ENCODE data around the gene KIF26B.
"Not testable (repeated sequence)": the region's sequence is repeated elsewhere in the genome, so short reads cannot be mapped to it uniquely, and the experiment has no call there.

KIF26B gene

DNA sequence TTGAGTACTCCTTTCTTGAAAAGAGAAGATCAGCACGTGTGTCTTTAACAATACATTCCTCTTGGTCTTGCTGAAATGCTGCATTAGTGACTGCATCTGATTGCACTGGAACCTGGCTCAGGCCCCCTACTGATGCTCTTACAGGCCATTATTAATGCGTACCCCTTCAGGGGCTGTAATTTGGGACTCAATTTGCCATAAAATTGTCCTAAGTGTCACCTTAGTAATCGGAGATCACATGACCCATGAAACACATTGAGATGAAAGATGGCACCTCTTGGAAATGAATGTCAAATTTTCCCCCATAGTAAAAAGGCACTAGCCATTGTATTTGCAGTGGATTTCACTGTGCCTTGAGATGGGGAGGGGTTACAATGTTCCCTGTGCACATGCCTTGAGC is 563.3 kb downstream of the KIF26B start:
- no peak for DNase-seq

DNA sequence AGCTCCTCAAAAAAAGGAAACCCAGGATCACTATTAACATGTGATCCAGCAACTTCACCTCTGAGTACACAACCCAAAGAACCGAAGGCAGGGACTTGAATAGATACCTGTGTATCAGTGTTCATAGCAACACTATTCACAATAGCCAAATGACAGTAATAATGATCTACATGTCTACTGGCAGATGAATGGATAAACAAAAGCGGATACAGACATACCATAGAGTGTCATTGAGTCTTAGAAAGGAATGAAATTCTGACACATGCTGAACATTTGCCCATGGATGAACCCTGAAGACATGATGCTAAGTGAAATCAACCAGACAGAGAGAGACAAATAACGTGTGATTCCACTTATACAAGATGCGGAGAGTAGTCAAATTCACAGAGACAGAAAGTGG is 564.2 kb downstream of the KIF26B start:
- no peak for DNase-seq

DNA sequence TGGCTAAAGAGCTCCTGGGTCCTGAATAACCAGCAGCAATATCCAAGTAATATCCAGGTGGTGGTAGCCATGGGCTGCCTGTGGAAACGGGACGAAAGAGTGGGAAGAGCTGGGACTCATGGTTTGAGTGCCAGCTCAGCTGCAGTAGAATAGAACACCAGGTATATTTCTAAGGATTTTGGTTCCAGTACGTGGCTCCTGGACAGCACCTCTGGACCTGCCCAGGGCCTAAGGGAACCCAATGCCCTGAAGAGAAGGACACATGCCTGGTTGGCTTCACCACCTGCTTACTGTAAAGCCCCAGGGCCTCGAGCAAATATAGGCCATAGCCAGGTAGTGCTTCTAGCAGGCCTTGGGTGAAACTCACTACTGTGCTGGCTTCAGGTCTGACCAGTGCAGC is 566.7 kb downstream of the KIF26B start:
- DNase-seq = no peak

DNA sequence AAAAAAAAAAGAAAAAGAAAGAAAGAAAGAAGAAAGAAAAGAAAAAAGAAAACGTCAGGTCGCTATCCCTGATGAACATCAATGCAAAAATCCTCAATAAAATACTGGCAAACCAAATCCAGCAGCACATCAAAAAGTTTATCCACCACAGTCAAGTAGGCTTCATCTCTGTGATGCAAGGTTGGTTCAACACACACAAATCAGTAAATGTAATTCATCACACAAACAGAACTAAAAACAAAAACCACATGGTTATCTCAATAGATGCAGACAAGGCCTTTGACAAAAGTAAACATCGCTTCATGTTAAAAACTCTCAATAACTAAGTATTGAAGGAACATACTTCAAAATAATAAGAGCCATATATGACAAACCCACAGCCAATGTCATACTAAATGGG is 573.2 kb downstream of the KIF26B start:
- DNase-seq = not testable (repeated sequence)

DNA sequence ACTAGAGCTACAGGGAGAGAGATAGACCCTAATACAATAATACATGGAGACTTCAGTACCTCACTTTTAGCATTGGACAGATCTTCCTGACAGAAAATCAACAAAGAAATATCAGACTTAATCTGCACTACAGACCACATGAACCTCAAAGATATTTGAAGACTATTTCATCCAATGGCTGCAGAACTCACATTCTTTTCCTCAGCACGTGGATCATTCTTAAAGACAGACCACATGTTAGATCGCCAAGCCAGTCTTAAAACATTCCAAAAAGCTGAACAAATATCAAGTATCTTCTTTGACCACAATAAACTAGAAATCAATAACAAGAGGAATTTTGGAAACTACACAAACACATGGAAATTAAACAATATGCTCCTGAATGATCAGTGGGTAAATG is 576.0 kb downstream of the KIF26B start:
- DNase-seq = no peak

DNA sequence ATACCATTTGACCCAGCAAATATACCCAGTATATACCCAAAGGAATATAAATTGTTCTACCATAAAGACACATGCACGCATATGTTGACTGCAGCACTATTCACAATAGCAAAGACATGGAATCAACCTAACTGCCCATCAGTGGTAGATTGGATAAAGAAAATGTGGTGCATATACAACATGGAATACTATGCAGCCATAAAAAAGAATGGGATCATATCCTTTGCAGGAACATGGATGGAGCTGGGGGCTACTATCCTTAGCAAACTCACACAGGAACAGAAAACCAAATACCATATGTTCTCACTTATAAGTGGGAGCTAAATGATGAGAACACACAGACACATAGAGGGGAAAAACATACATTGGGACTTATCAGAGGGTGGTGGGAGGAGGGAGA is 585.6 kb downstream of the KIF26B start:
- not testable (repeated sequence) for DNase-seq

DNA sequence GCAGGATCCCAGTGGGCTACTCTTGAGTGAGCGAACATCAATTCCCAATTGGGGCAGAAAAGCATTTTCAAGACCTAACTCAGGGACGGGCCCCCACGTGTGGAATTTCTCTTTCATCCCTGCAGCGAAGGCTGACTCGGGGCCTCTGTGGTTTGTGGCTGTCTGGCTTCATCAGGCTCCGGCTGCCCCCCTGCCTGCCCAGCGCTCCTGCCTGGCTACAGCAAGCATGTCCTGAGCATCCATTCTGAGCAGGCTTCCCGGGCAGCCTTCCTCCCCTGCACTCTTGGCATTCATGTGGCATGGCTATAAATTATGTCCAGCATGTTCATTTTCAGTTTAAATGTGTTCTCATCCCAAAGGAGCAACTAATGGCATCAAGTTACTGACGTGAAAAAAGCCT is 588.1 kb downstream of the KIF26B start:
- no peak for DNase-seq

DNA sequence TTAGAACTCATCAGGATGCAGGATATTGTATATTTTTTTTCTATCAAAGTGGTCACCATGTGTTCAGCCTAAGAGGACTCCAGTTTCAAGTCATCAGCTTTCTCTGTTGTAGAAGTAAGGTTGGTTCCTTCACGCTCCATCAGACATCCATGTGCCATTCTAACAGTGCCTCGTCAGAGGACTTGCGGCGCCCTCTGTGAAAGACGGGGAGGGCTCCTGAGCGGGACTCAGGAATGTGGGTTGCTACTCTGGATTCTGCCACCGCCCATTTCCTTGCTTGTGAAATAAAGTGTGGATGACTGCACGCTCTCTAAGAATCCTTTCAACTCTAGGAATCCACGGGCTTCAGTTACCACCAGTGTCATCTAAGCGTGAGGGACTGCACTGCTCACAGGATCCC is 593.5 kb downstream of the KIF26B start:
- DNase-seq = no peak

DNA sequence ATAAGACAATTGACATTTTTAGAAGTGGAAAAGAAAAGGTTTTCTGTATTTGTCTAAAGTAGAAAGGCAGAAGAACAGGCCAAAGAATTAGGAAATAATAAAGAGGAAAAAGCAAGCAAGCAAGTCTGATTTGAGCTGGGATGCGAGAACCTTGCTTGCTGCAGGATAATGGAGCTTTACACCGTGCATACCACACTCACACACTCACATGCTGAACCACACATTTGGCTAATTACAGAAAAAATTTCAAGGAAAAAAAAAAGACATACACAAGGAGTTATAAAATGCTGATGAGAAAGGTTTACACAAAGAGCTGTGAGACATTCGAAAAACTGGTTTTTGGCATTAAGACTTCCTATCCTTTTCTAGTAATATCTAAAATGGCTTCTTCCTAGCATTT is 593.9 kb downstream of the KIF26B start:
- DNase-seq = no peak

DNA sequence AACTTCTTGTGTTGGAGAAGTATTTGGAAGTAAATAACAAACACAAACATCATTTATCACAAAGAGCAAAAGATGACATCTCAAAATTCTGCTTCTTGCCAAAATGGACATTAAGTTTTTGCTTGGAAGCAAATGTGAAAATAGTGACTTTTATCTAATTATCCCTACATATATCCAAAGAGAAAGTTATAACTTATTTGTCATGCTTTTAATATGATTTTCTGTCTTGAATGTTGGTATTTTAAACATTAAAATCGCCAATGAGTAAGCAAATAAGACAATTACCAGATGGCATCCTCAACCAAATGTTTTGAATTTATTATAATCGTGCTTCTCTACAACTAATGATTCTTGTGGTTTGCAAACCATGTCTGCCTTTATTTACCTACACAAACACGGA is 594.3 kb downstream of the KIF26B start:
- DNase-seq = no peak

DNA sequence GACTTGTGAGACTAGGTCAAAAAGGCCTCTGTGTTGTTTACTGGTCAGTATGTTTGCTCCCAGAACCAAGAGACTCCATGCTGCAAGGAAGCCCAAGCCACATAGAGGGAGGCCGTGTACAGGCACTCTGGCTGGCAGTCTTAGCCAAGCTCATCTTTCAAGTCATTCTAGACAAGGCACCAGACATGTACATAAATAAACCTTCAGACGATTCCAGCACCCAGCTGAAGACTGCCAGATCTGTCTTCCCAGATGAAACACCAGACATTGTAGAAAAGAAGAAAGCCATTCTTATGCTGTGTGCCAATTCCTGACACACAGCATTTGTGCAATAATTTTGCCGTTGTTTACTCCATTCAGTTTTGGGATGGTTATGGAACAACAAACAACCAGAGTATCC is 595.5 kb downstream of the KIF26B start:
- no peak for DNase-seq

DNA sequence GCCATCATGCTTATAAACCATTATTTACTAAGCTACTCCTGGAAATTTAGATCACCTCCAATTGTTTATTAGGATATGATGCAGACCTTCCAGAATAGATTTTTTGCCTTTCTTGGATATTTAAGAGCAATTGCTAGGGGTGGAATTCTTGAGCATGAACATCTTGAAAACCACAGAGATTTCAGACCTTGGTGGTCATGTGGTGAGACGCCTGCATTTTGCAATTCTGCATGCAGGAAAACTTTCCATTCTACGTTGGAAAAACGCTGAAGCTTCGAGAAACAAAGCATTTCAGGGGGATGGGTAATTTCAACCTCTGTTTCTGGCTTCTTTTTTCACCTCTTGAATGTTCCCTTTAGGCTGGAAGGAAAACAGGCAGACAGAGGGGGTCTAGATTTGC is 596.3 kb downstream of the KIF26B start:
- no peak for DNase-seq

DNA sequence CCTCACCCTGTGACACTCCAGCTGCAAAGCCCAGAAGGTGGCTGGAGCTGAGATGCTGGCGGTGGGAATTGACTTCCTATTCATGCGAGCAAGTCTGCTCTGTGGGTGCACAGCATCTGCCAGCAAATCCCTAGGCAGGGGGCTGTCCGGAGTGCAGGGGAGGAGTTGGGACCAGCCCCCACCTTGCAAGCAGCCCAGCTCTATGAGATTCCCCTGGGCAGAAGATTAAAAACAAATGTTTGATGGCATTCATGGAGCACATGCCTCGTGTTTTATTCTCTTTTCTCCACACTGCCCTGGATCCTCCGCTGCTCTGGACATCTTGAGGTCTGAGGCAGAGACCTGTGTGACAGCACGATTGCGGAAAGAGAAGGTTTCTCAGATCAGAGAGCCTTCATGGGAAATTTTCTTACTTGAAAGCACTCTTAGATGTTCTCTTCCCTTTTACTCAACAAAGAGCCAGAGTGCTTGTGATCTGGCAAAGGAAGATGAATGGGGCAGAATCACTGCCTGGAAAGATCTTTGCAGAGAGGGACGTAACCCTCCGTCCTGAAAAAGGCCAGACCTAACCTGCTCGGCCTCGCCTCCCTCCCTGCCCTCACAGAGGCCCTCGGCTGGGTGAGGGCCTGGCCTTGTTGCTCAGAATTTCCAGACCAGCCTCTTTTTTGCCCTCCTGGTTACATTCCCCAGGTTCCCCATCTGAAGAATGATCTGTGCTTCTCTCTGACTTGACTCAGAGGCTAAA is 597.1 kb downstream of the KIF26B start:
- DNase-seq = no peak

DNA sequence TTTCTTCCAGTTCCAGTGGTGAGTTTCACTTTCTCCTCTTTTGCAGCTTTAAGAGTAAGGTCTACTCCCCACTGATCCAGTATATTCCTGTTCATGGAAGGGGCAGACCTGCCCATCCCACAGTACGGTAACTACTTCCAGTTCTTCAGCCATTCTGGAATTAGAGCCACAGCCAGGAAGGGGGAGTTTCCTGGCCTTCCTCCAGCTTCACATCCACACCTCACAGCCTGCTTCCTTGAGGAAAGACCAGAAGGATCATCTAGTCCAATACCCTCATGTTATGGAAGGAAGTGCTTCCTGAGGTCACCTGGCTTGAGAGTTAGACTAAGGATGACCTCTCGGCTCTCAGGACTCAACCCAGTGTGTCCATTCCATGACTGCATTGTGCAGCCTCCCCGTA is 597.8 kb downstream of the KIF26B start:
- DNase-seq = no peak

DNA sequence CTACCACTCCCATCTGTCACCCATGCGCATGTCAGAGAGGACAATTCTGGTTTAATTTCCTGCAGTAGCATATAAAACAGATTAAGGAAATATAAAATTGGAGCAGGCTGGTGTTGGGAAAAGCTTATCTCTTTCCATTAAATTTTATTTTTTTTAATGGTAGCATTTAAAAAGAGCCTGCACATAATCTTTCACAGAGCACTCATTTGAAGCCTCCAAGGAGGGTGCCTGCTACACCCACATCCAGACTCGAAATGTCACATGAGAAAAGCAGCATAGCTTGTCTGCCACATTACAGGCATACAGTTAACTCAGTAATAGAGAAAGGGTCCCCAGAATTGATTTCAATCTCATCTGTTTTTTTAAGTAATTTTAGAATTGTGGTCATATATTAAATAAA is 599.0 kb downstream of the KIF26B start:
- DNase-seq = no peak

DNA sequence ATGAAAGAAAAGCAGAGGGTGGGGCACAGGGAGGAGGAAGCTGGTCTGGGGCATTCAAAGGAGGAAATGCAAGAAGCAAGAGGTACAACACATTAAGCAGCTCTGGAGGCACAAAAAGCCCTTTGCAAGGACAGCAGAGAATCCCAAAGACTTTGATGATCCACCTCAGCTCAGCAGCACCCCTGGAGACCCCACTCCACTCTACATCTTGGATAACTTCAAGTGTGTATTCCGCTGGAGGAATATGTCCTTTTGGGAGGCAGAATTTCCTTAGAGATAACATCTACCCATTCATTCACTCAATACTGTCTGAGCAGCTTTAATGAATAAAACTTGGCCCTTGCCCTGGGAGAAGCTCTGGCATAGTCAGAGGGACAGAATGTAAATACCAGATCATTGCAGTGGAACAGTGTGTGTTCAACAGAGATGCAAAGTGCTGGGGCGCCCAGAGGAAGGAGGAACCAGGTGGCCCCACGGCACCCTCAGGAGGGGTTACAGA is 599.7 kb downstream of the KIF26B start:
- no peak for DNase-seq
